ENCODE data around the gene ZNF496. TPM values are rescaled to one million over a fixed set of nuclear protein-coding genes. Genes with fewer than 3 reads are reported as not detected.

The ZNF496 gene
- total and polyA plus RNA-seq, 2 of the 13 experiments (the other 11 are each of a cell fraction or from before 2014, with no cell fraction given): 14.8 to 18.6 TPM

- no peaks in the 10 kb centered on the region for H3K36me3 ChIP-seq (replicated peaks in 1 of 2; ENCODE audit: control insufficient read depth in 1 of 2, insufficient read depth in 2 of 2, low read length in 2 of 2)
- ChIA-PET CTCF (ENCODE audit: low intra/inter-chr PET ratio, low total read pairs) (no interaction called here), POLR2A (no interaction called here)
- H3K4me3 ChIP-seq (replicated peaks in 1 of 3; ENCODE audit: insufficient read depth in 1 of 3, low read depth in 2 of 3, low read length in 3 of 3): no peak overlapping the region
- BruUV-seq (replicated peaks): no TSS peak
- H3K4me2 ChIP-seq (ENCODE audit: low read depth, low read length): no peak overlapping the region
- H2AFZ ChIP-seq (ENCODE audit: low read length): no peak overlapping the region
- H3K27ac ChIP-seq (ENCODE audit: extremely low read length, insufficient read depth, low read length): no peak overlapping the region
- ATAC-seq (peak; percentile 57), DNase-seq (ENCODE audit: low spot score) (no peak), FAIRE-seq (no peak)
- TF ChIP-seq DMAP1 (CRISPR knock-in tag; IDR thresholded peaks at IDR 0.05) (no peak), CBX5 (CRISPR knock-in tag; IDR thresholded peaks at IDR 0.05; ENCODE audit: borderline replicate concordance) (no peak), FOXO1 (CRISPR knock-in tag; IDR thresholded peaks at IDR 0.05) (no peak)
- H3K4me1 ChIP-seq (ENCODE audit: insufficient read depth, low read length): no peaks in the 10 kb centered on the region
- H3K27me3 ChIP-seq (ENCODE audit: control insufficient read depth in 1 of 2, insufficient read depth in 2 of 2, low read length in 2 of 2): peaks cover 0 to 26% of the 10 kb centered on the region in 2 experiments; a peak in 3 of 5 replicates
- intact Hi-C loops (cut with micrococcal nuclease; ENCODE audit: unreplicated experiment) (no loop called here), in situ Hi-C loops (cut with HindIII; ENCODE audit: extremely low pct_ligation_motif_present, low pct_unique_long_range_greater_than_20kb) (no loop called here)
- WGBS (ENCODE audit: low lambda C conversion rate): 29% methylated on average over 11 of the region's 11 CpGs
- peaks cover 17% of the 10 kb centered on the region; the same call in 1 of the 2 replicates for H3K9me3 ChIP-seq (ENCODE audit: low read length)
- H4K20me1 ChIP-seq (ENCODE audit: insufficient read depth, low read length): no peaks in the 10 kb centered on the region
- no peak overlapping the region for H3K9ac ChIP-seq (ENCODE audit: insufficient read depth, low read depth, low read length)
- H3K79me2 ChIP-seq (ENCODE audit: insufficient read depth, low read length): no peaks in the 10 kb centered on the region
Observed at GRCh38 chr1:247360991-247361731, 29.5 kb upstream of the ZNF496 start.

- POLR2A ChIA-PET: no interaction called here
- CTCF ChIA-PET (ENCODE audit: low intra/inter-chr PET ratio, low total read pairs): no interaction called here
- FAIRE-seq (no peak), ATAC-seq (no peak), DNase-seq (ENCODE audit: low spot score) (no peak)
- intact Hi-C loops (cut with micrococcal nuclease; ENCODE audit: unreplicated experiment) (no loop called here), in situ Hi-C loops (cut with HindIII; ENCODE audit: extremely low pct_ligation_motif_present, low pct_unique_long_range_greater_than_20kb) (no loop called here)
- no peaks in the 10 kb centered on the region for H3K79me2 ChIP-seq (ENCODE audit: insufficient read depth, low read length)
- no peak overlapping the region for H3K4me2 ChIP-seq (ENCODE audit: low read depth, low read length)
- WGBS (ENCODE audit: low lambda C conversion rate): 40% methylated on average over 13 of the region's 13 CpGs
- no peak overlapping the region for H2AFZ ChIP-seq (ENCODE audit: low read length)
- H3K27ac ChIP-seq (ENCODE audit: extremely low read length, insufficient read depth, low read length): no peak overlapping the region
- no peaks in the 10 kb centered on the region for H3K36me3 ChIP-seq (replicated peaks in 1 of 2; ENCODE audit: control insufficient read depth in 1 of 2, insufficient read depth in 2 of 2, low read length in 2 of 2)
- H3K9me3 ChIP-seq (ENCODE audit: low read length): peaks cover 8% of the 10 kb centered on the region; the same call in 1 of the 2 replicates
- no peak for TF ChIP-seq GABPB1 (CRISPR knock-in tag; IDR thresholded peaks at IDR 0.05)
- TF ChIP-seq ZNF775 (CRISPR knock-in tag; IDR thresholded peaks at IDR 0.05; ENCODE audit: borderline replicate concordance): no peak
- no peak for TF ChIP-seq TGIF2 (CRISPR knock-in tag; IDR thresholded peaks at IDR 0.05)
- no peak for TF ChIP-seq KLF6 (CRISPR knock-in tag; IDR thresholded peaks at IDR 0.05)
- TF ChIP-seq ZNF891 (CRISPR knock-in tag; IDR thresholded peaks at IDR 0.05): no peak
- TF ChIP-seq, protein P1, sequence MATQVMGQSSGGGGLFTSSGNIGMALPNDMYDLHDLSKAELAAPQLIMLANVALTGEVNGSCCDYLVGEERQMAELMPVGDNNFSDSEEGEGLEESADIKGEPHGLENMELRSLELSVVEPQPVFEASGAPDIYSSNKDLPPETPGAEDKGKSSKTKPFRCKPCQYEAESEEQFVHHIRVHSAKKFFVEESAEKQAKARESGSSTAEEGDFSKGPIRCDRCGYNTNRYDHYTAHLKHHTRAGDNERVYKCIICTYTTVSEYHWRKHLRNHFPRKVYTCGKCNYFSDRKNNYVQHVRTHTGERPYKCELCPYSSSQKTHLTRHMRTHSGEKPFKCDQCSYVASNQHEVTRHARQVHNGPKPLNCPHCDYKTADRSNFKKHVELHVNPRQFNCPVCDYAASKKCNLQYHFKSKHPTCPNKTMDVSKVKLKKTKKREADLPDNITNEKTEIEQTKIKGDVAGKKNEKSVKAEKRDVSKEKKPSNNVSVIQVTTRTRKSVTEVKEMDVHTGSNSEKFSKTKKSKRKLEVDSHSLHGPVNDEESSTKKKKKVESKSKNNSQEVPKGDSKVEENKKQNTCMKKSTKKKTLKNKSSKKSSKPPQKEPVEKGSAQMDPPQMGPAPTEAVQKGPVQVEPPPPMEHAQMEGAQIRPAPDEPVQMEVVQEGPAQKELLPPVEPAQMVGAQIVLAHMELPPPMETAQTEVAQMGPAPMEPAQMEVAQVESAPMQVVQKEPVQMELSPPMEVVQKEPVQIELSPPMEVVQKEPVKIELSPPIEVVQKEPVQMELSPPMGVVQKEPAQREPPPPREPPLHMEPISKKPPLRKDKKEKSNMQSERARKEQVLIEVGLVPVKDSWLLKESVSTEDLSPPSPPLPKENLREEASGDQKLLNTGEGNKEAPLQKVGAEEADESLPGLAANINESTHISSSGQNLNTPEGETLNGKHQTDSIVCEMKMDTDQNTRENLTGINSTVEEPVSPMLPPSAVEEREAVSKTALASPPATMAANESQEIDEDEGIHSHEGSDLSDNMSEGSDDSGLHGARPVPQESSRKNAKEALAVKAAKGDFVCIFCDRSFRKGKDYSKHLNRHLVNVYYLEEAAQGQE (IDR thresholded peaks at IDR 0.05; ENCODE audit: borderline replicate concordance in 1 of 2, low read depth in 1 of 2, low read length in 2 of 2): no peak
- no peak overlapping the region for H3K4me3 ChIP-seq (replicated peaks in 1 of 3; ENCODE audit: insufficient read depth in 1 of 3, low read depth in 2 of 3, low read length in 3 of 3)
- peaks cover 0 to 32% of the 10 kb centered on the region in 2 experiments; a peak in 3 of 5 replicates for H3K27me3 ChIP-seq (ENCODE audit: control insufficient read depth in 1 of 2, insufficient read depth in 2 of 2, low read length in 2 of 2)
- no peaks in the 10 kb centered on the region for H3K4me1 ChIP-seq (ENCODE audit: insufficient read depth, low read length)
- no peak overlapping the region for H3K9ac ChIP-seq (ENCODE audit: insufficient read depth, low read depth, low read length)
- H4K20me1 ChIP-seq (ENCODE audit: insufficient read depth, low read length): no peaks in the 10 kb centered on the region
- no TSS peak for BruUV-seq (replicated peaks)
Observed at GRCh38 chr1:247360116-247360898, 28.6 kb upstream of the ZNF496 start.
